HL-60/S4 (cell line): Measurements from ENCODE around the gene LPCAT3.

ENCODE experiments used
- in situ Hi-C: fragments of 300-500 bp; cut with MboI; formaldehyde crosslinking; loops from 2 replicates; pipeline ENCODE4 v1.14.3; 2022; ENCODE audit warnings: low sequenced_read_pairs

Gene LPCAT3

DNA sequence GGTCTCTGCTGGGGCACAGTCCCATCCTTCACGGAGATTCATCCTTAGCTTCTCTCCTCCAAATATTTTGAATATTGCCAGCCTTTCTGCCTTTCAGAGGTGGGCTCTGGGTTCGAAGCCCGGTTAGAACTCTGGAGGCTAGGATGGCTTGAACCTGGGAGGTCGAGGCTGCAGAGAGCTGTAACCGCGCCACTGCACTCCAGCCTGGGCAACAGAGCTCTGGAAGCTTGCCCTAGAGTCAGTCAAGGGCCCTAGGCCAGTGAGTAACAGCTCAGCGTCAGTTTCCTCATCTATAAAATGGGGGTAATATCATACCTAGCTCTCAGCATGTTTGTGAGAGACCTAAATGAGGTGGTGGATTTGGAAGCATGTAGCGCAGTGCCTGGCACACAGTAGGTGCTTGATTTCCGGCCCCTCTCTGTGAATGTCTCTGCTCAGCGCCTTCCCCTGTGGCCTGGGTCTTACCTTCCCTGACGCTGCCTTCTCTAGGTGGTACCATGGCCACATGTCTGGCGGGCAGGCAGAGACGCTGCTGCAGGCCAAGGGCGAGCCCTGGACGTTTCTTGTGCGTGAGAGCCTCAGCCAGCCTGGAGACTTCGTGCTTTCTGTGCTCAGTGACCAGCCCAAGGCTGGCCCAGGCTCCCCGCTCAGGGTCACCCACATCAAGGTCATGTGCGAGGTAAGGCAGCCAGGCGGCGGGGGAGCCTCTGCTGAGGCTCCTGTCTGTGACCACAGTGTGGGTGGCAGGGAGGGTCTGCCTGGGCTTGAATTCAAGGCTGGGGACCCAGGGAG, 63.8 kb downstream of the LPCAT3 start:
- in situ Hi-C loops, result no loop called here

- in situ Hi-C loops, result no loop called here
Measured at GRCh38 chr12:6953442-6954315, 64.6 kb downstream of the LPCAT3 start.

- in situ Hi-C loops, result no loop called here
Measured at GRCh38 chr12:6952863-6953441, 65.3 kb downstream of the LPCAT3 start.

DNA sequence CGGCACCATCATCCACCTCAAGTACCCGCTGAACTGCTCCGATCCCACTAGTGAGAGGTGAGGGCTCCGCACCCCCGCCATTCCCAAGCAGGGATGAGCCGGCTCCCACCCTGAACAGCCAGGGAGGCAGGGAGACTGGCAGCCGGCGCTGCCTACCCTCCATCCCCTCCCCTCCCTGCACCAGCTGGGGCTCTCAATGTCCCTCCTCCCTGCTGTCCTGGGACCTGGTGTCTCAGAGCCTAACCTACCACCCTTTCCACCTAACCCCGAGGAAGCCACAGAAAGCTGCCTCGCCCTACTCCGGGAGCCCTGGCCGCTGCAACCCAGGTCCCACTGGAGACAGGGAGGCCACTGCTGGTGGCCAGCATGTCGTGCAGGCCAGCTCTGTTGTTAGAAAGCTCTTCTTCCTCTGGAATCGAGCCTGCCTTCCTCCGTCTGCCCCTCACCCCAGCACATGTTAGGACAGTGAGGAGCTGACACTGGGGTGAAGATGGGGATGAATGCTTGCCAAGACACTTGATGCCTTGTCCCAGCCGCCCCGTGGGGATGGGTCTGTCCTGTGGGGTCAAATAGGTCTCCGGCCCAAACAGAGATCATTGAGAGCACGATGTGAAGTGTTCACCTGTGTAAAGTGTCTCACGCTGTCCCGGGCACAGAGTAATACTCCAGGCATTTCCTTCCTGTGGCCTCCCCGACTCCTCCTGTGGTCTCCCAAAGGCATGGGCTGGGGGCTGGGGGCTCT, 66.0 kb downstream of the LPCAT3 start:
- in situ Hi-C loops, result no loop called here

GRCh38 chr12:6951551-6952120, 66.6 kb downstream of the LPCAT3 start:
- in situ Hi-C loops, result no loop called here

DNA sequence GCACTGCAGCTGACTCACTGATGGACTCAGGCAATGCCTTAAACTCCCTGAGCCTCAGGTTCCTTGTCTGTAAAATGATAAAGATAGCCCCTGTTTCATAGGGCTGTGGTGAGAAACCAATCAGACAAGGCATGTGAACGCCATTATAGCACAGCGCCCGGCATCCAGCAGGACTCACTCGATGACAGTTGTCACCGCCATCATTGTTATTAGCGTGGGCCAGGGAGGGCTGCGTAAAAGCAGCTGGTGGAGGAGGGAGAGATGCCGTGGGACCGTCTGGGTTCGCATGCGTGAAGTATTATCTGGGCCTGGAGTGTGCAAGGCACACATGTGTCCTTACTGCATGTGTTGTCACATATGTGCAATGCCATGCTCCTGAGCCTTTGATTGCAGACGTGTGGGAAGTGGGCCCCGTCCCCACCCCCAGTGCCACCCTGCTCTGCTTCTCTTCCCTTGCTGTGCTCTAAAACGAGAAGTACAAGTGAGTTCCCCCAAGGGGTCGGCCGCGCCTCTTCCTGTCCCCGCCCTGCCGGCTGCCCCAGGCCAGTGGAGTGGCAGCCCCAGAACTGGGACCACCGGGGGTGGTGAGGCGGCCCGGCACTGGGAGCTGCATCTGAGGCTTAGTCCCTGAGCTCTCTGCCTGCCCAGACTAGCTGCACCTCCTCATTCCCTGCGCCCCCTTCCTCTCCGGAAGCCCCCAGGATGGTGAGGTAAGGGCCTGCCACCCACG, 67.3 kb downstream of the LPCAT3 start, which contains the start of gene PTPN6:
Gene PTPN6, plus strand, starts transcription at position 546 of the 730 bp plus-strand sequence. Its CDS starts 157 bp downstream, at position 703.
- in situ Hi-C loops, result no loop called here

DNA sequence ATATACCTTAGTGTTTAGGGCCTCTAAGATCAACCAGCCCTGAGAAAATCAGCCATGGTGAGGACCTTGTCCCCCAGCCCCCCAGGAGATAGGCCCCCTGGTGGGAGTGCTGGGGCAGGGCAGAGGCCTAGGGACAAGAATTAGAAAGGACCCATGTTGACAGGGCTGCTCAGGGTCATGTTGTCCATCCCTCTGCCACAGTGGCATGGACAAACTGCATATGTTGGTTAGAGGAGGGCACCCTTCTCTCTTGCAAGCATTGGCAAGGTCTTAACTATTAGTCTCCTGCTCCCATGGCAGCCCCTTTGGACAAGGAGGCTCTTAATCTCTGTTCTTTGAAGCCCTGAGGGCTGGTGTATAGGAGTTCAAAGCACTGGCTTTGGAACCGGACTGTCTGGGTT, 67.9 kb downstream of the LPCAT3 start:
- in situ Hi-C loops, result no loop called here

DNA sequence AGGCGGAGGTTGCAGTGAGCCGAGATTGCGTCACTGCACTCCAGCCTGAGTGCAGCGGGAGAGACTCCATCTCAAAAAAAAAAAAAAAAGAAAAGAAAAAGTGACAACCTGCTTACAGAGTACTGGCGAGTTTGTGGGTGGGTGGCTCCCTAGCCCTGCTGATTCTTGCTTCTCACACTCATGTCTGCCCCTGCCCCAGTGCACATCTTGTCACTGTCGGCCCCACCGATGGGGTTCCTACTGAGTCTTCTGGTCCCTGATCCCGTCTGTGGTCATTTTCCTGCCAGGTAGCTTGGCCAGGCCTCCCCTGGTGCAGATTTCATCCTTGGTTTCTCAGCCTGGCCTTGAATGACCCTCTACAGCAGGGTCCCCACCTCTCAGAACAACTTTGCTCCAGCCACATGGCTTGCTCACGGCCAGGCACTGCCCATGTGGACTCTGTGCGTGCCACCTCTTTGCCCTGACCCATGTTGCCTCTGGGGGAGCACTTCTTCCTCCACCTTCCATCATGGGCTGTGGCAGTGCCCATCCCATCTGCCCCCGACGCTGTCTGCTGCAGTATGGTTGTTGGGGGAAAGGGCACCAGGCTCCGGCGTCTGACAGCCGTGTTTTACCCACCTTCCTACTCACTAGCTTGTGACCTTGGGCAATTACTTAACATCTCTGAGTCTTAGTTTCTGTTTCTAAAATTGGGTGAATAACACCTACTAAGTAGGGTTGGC, 69.2 kb downstream of the LPCAT3 start:
- in situ Hi-C loops, result loop anchor here (25.0 kb wide), 1 partner anchor 163 kb away; the partner anchor contains the start of gene C1RL

DNA sequence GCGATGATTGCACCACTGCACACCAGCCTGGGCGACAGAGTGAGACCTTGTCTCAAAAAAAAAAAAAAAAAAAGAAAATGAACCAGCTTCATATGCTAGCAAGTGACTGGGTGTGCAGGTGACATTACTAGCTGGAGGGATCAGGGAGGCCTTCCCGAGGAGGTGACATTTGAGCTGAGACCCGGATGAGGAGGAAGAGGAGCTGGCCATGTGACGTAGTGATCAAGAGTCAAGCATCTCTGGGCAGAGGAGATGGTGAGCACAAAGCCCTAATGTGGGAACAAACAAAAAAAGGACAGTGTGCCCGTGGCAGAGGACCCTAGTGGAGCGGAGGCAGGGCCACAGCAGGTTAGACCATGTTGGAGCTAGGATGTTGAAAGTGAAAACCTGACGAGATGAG, 70.7 kb downstream of the LPCAT3 start:
- in situ Hi-C loops, result loop anchor here (25.0 kb wide), 1 partner anchor 165 kb away; the partner anchor contains the start of gene C1RL

DNA sequence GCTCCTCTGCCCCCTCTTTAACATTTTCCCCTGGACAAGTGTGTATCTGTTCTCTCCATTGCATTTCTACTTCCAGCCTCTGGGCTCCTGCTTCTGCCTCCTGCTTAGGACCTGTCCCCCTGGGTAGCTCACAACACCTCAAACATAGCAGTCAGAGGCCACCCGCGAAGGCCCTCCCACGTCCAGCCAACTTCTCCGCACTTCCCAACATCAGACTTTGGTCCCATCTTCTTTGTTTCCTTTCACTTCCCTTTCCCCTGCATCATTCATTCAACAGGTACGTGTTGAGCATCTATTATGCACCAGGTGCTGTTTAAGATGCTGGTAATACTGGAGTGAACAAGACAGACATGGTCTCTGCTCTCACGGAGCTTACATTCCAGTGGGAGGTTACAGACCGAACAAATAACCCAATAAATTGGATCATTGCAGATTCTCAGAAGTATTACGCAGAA, 71.3 kb downstream of the LPCAT3 start:
- in situ Hi-C loops, result loop anchor here (25.0 kb wide), 1 partner anchor 165 kb away; the partner anchor contains the start of gene C1RL

DNA sequence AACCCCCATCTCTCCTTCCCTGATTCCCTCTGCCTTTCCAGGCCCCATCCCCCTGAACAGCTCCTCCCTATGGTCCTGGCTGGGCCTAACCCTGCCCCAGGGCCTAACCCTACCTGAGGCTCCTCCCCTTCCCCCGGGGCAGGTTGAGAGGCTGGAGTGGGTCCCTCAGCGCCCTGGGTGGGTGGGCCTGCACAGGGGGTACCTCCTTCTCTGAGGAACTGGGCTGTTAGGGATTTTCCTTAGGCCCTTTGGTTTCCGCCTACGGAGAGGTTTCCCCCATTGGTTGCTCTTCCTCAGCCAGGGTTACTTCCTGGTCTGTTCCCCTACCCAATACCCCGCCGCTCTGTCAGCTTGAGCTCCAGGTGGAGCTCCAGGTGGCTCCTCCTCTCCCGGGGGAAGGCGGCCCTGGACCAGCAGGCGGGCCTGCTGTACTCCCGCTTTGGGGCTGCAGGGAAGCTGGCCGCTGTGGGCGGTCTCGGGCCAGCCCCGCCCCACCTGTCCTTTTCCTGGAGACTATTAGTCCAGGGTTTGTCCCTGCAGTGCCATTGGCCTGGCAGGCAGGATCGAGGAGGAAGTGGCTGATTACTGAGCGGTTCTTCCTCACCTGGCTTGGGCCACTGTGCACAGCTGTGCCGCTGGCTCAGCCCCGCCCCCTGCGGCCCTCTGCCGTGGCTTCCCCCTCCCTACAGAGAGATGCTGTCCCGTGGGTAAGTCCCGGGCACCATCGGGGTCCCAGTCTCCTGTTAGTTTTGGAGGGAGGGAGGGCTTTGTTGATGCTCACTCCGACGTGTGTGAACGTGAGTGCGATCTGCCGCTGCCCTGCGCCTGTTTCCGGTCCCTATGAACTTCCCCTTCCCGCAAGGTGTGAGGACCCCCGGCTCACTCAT, 72.0 kb downstream of the LPCAT3 start:
- in situ Hi-C loops, result loop anchor here (25.0 kb wide), 1 partner anchor 166 kb away; the partner anchor contains the start of gene C1RL

DNA sequence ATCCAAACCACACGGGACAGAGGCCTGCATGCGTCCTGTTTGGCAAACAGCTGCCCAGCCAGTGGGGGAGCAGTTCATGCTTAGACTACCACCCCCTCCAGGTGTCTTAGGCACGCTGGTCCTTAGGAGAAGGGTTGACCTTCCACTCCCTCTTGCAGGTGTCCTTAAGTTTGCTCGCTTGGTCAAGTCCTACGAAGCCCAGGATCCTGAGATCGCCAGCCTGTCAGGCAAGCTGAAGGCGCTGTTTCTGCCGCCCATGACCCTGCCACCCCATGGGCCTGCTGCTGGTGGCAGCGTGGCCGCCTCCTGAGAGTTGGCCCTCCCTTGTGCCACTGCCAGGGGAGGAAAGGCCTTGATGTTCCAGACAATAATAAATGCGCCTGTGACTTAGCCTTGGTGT, 72.7 kb downstream of the LPCAT3 start:
- in situ Hi-C loops, result loop anchor here (25.0 kb wide), 1 partner anchor 167 kb away; the partner anchor contains the start of gene C1RL

- in situ Hi-C loops, result loop anchor here (25.0 kb wide), 1 partner anchor 168 kb away; the partner anchor contains the start of gene C1RL
Measured at GRCh38 chr12:6944381-6945186, 73.7 kb downstream of the LPCAT3 start.

GRCh38 chr12:6943722-6944380, 74.4 kb downstream of the LPCAT3 start, which contains the start of the genes C12orf57 and RNU7-1:
C12orf57 (plus strand) TSS chr12:6944022; CDS start chr12:6944122, 100 bp downstream.
RNU7-1 (plus strand) TSS chr12:6943816.
- in situ Hi-C loops, result loop anchor here (25.0 kb wide), 1 partner anchor 168 kb away; the partner anchor contains the start of gene C1RL

DNA sequence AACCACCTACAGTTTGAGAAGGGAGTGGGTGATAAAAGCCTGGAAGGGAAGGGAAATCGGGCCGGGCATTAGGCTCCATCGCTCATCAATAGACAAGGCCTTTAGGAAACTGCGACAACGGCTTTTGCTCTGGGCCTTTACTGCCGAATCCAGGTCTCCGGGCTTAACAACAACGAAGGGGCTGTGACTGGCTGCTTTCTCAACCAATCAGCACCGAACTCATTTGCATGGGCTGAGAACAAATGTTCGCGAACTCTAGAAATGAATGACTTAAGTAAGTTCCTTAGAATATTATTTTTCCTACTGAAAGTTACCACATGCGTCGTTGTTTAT, 74.9 kb downstream of the LPCAT3 start:
- in situ Hi-C loops, result loop anchor here (25.0 kb wide), 1 partner anchor 169 kb away; the partner anchor contains the start of gene C1RL

GRCh38 chr12:6942331-6942665, 76.0 kb downstream of the LPCAT3 start:
- in situ Hi-C loops, result loop anchor here (25.0 kb wide), 1 partner anchor 170 kb away; the partner anchor contains the start of gene C1RL
